SU-DHL-6 (cell line): Measurements from ENCODE around the gene RANBP1.

Source experiments
- H2AFZ ChIP-seq: fragments of 200-600 bp; sonication (generic); 2 replicates; pipeline ENCODE4 v1.6.1; 2014; ENCODE audit warnings: low read depth, mild to moderate bottlenecking, moderate library complexity, mixed read lengths, antibody characterized with exemption, low read length; ENCODE audit not compliant: severe bottlenecking
- H3F3A ChIP-seq: fragments of 200-600 bp; shearing (Covaris generic); 2 replicates; pipeline ENCODE4 v1.6.0; 2016; ENCODE audit warnings: antibody characterized with exemption, mild to moderate bottlenecking; ENCODE audit not compliant: insufficient read depth
- H3K27ac ChIP-seq: fragments of 200-600 bp; sonication (generic); 2 replicates; pipeline ENCODE4 v1.5.1; 2016; ENCODE audit warnings: low read depth, mild to moderate bottlenecking, low read length, moderate library complexity, mixed read lengths
- H3K27me3 ChIP-seq: fragments of 200-600 bp; sonication (generic), shearing (Covaris generic); 2 replicates; pipeline ENCODE4 v1.6.0; 2014; ENCODE audit warnings: mild to moderate bottlenecking, low read length
- H3K36me3 ChIP-seq: fragments of 200-600 bp; sonication (generic); 2 replicates; pipeline ENCODE4 v1.6.1; 2014; ENCODE audit warnings: mild to moderate bottlenecking, low read length, mixed read lengths
- H3K4me2 ChIP-seq: fragments of 300-600, 200-600 bp; shearing (Covaris generic), sonication (generic); 2 replicates; pipeline ENCODE4 v1.6.0; 2014; ENCODE audit warnings: low read length, low read depth, mild to moderate bottlenecking; ENCODE audit not compliant: poor library complexity, severe bottlenecking
- H3K4me3 ChIP-seq: fragments of 200-600 bp; sonication (generic); 2 replicates; pipeline ENCODE4 v1.5.1; 2014; ENCODE audit warnings: antibody characterized with exemption, low read length, mild to moderate bottlenecking, mixed read lengths; ENCODE audit not compliant: insufficient read depth, poor library complexity, severe bottlenecking
- H3K79me2 ChIP-seq: fragments of 200-600 bp; sonication (generic); 2 replicates; pipeline ENCODE4 v1.6.1; 2014; ENCODE audit warnings: mild to moderate bottlenecking, low read length, moderate library complexity; ENCODE audit not compliant: insufficient read depth
- H3K9ac ChIP-seq: fragments of 200-600 bp; sonication (generic); 2 replicates; pipeline ENCODE4 v1.7.0; 2014; ENCODE audit warnings: mild to moderate bottlenecking, low read length
- H3K9me2 ChIP-seq: fragments of 200-600 bp; sonication (generic); replicated peaks from 2 replicates; pipeline ENCODE4 v1.6.1; 2014; ENCODE audit warnings: low read length; ENCODE audit not compliant: insufficient read depth
- H3K9me3 ChIP-seq: fragments of 200-600 bp; sonication (generic); 2 replicates; pipeline ENCODE4 v1.6.1; 2014; ENCODE audit warnings: low read length, mixed read lengths; ENCODE audit not compliant: insufficient read depth
- H4K20me1 ChIP-seq: fragments of 200-600 bp; sonication (generic); 2 replicates; pipeline ENCODE4 v1.6.1; 2014; ENCODE audit warnings: low read depth, mild to moderate bottlenecking, antibody characterized with exemption, low read length, moderate library complexity, mixed read lengths
- EZH2phosphoT487 ChIP-seq: fragments of 200-600 bp; sonication (generic), shearing (Covaris generic); conservative IDR thresholded peaks from 2 replicates; pipeline ENCODE4 v1.6.1; 2018; ENCODE audit warnings: mild to moderate bottlenecking, antibody characterized with exemption, low read length, moderate library complexity, mixed read lengths
- TF ChIP-seq, protein P1 (sequence below): fragments of 200-600 bp; sonication (generic); IDR thresholded peaks from one replicate; pipeline ENCODE4 v1.5.1; 2017; ENCODE audit warnings: antibody characterized with exemption, mild to moderate bottlenecking, low read length, moderate library complexity; ENCODE audit not compliant: insufficient read depth, poor library complexity, severe bottlenecking

Gene RANBP1

DNA sequence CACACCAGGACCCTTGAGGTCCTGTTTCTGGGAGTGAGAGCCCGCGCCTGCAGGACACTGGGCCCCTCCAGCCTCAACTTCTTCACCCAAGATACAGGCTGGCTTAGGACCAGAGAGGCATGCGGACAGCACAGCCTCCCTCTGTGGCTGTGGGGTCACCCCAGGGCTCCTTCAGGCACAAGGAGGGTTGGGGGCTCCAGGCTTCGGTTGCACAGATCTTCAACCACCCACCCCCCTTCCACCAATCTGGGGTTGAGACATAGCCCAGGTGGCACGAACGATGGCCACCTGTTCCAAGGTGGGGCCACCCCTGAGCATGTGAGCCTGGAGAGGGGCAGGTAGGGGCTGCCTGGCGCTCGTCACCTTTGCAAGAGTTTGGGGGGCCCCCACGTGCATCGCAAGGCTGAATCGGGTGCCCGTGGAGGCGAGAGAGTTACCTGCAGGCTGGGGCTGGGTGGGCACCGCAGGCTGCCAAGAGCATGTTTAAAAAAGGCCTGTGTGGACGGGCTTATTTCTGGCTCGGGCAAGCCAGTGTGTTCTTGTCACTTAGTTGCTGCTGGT, 16.9 kb downstream of the RANBP1 start:
- H3K27ac ChIP-seq = no peak overlapping the region
- no peaks in the 10 kb centered on the region for H3K36me3 ChIP-seq
- no peaks in the 10 kb centered on the region for H3K9me2 ChIP-seq
- no peak overlapping the region for H3K4me2 ChIP-seq
- H3K9me3 ChIP-seq = no peaks in the 10 kb centered on the region
- H3K27me3 ChIP-seq = no peaks in the 10 kb centered on the region
- no peaks in the 10 kb centered on the region for H4K20me1 ChIP-seq
- H2AFZ ChIP-seq = no peak overlapping the region
- no peaks in the 10 kb centered on the region for H3F3A ChIP-seq
- H3K9ac ChIP-seq = no peak overlapping the region
- TF ChIP-seq, protein P1, sequence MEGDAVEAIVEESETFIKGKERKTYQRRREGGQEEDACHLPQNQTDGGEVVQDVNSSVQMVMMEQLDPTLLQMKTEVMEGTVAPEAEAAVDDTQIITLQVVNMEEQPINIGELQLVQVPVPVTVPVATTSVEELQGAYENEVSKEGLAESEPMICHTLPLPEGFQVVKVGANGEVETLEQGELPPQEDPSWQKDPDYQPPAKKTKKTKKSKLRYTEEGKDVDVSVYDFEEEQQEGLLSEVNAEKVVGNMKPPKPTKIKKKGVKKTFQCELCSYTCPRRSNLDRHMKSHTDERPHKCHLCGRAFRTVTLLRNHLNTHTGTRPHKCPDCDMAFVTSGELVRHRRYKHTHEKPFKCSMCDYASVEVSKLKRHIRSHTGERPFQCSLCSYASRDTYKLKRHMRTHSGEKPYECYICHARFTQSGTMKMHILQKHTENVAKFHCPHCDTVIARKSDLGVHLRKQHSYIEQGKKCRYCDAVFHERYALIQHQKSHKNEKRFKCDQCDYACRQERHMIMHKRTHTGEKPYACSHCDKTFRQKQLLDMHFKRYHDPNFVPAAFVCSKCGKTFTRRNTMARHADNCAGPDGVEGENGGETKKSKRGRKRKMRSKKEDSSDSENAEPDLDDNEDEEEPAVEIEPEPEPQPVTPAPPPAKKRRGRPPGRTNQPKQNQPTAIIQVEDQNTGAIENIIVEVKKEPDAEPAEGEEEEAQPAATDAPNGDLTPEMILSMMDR = no peak
- no peak overlapping the region for H3K4me3 ChIP-seq
- H3K79me2 ChIP-seq = no peaks in the 10 kb centered on the region

- Histone ChIP-seq H3K9ac (no peak overlapping the region), H3K9me3 (no peaks in the 10 kb centered on the region), H3K79me2 (no peaks in the 10 kb centered on the region), H3K4me2 (no peak overlapping the region), H4K20me1 (no peaks in the 10 kb centered on the region), H3K36me3 (no peaks in the 10 kb centered on the region), H3K9me2 (no peaks in the 10 kb centered on the region), H3K27ac (no peak overlapping the region), H2AFZ (no peak overlapping the region), H3F3A (no peaks in the 10 kb centered on the region), H3K4me3 (no peak overlapping the region), H3K27me3 (no peaks in the 10 kb centered on the region)
- no peak for TF ChIP-seq EZH2phosphoT487
- TF ChIP-seq, protein P1 = no peak
These were observed 18.1 kb downstream of the RANBP1 start for GRCh38 chr22:20133930-20134549.

DNA sequence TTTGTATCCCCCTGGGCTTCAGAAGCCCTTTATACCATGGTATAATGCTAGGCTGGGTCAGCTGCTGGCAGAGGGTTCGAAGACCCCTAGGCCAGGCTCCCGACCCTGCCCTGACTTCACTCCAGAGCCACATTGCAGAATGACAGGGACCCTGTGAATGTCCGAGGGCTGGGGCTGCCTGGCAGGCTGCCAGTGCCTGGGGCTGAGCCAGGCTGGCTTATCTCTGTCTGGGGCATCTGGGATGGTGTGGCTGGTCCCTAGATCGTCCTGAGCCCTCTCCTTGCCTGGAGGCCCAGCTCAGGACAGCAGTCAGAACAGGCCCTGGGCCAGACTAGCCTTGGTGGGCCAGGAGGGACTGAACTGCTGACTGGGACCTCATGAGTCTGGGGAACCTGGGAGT, 19.4 kb downstream of the RANBP1 start:
- Histone ChIP-seq H4K20me1 (no peaks in the 10 kb centered on the region), H3K79me2 (no peaks in the 10 kb centered on the region), H3K9me3 (no peaks in the 10 kb centered on the region), H3K9ac (no peak overlapping the region), H3K4me2 (no peak overlapping the region), H3K36me3 (no peaks in the 10 kb centered on the region), H3K27ac (no peak overlapping the region), H3K4me3 (no peak overlapping the region), H3K27me3 (no peaks in the 10 kb centered on the region), H2AFZ (no peak overlapping the region), H3F3A (no peaks in the 10 kb centered on the region), H3K9me2 (no peaks in the 10 kb centered on the region)
- TF ChIP-seq EZH2phosphoT487 = no peak

- H3K79me2 ChIP-seq = no peaks in the 10 kb centered on the region
- no peak for TF ChIP-seq EZH2phosphoT487
- TF ChIP-seq, protein P1 = no peak
- no peak overlapping the region for H3K4me3 ChIP-seq
- no peak overlapping the region for H3K4me2 ChIP-seq
- H3K27me3 ChIP-seq = no peaks in the 10 kb centered on the region
- no peaks in the 10 kb centered on the region for H3K36me3 ChIP-seq
- no peaks in the 10 kb centered on the region for H3F3A ChIP-seq
- no peak overlapping the region for H3K9ac ChIP-seq
- H3K9me3 ChIP-seq = no peaks in the 10 kb centered on the region
- no peak overlapping the region for H3K27ac ChIP-seq
- H3K9me2 ChIP-seq = no peaks in the 10 kb centered on the region
- no peak overlapping the region for H2AFZ ChIP-seq
- no peaks in the 10 kb centered on the region for H4K20me1 ChIP-seq
These were observed 20.1 kb downstream of the RANBP1 start for GRCh38 chr22:20135806-20136602.
